MM.1S (cell line): ENCODE measurements around the gene SIGLEC11.

Experiments used
- EZH2phosphoT487 ChIP-seq: fragments of 300-600 bp; sonication (generic); IDR thresholded peaks from 2 replicates; pipeline ENCODE4 v1.6.1; 2018; ENCODE audit warnings: antibody characterized with exemption, low read length
- TF ChIP-seq, protein P1 (sequence below): fragments of 300-600 bp; sonication (generic); IDR thresholded peaks from 2 replicates; pipeline ENCODE4 v1.5.1; 2016; ENCODE audit warnings: antibody characterized with exemption, low read length, mixed read lengths

DNA sequence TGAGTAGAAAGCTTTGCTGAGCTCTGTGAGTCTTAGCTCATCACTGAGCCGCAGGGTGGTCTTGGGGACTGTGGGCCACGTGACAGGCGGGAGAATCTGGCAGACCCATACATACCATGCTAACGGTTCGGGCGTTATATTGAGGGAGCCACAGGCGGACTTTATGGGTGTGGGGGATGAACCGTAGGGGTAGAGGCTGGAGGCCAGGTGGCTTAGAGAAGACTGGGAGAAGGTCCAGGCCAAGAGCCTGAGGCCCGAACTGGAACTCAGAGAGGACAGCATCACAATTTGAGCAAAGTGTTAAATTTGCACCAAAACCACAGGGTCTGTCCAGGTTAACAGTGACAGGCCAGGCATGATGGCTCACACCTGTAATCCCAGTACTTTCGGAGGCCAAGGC lies 47.3 kb downstream of the SIGLEC11 start:
- TF ChIP-seq, protein P1, sequence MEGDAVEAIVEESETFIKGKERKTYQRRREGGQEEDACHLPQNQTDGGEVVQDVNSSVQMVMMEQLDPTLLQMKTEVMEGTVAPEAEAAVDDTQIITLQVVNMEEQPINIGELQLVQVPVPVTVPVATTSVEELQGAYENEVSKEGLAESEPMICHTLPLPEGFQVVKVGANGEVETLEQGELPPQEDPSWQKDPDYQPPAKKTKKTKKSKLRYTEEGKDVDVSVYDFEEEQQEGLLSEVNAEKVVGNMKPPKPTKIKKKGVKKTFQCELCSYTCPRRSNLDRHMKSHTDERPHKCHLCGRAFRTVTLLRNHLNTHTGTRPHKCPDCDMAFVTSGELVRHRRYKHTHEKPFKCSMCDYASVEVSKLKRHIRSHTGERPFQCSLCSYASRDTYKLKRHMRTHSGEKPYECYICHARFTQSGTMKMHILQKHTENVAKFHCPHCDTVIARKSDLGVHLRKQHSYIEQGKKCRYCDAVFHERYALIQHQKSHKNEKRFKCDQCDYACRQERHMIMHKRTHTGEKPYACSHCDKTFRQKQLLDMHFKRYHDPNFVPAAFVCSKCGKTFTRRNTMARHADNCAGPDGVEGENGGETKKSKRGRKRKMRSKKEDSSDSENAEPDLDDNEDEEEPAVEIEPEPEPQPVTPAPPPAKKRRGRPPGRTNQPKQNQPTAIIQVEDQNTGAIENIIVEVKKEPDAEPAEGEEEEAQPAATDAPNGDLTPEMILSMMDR = no peak
- TF ChIP-seq EZH2phosphoT487 = no peak
